Adrenal gland (tissue), 19 donors: ENCODE data around the gene TACC2. TPM values are rescaled to one million over a fixed set of nuclear protein-coding genes. Genes with fewer than 3 reads are reported as not detected.

ENCODE experiments used
- DNase-seq, 7 donors: peaks; one replicate each; pipeline ENCODE4 v3.0.0-alpha.2; 2019 to 2020
- H3K27ac ChIP-seq, 5 donors: fragments of 200-600 bp; sonication (generic) in 4 of 5; 1 replicate in 3 of 5; 2 replicates in 2 of 5; pipeline versions ENCODE4 v1.5.1 to v1.8.0; 2016 to 2020; ENCODE audit warnings: mild to moderate bottlenecking in 1 of 5
- H3K27me3 ChIP-seq: fragments of 200-600 bp; 2 replicates; pipeline ENCODE4 v1.8.0; 2021
- H3K36me3 ChIP-seq, 2 donors: fragments of 200-600 bp; replicated peaks in 1 of 2; 1 replicate in 1 of 2; 2 replicates in 1 of 2; pipeline versions ENCODE4 v1.5.1 to v1.8.0; 2018 to 2022
- H3K4me1 ChIP-seq, 2 donors: fragments of 200-600 bp; replicated peaks in 1 of 2; 1 replicate in 1 of 2; 2 replicates in 1 of 2; pipeline versions ENCODE4 v1.5.1 to v1.8.0; 2018 to 2021
- H3K4me3 ChIP-seq, 4 donors: fragments of 200-600 bp; sonication (generic) in 3 of 4; one replicate each; pipeline ENCODE4 v1.5.1; 2016 to 2018
- H3K9me3 ChIP-seq, 3 donors: fragments of 200-600 bp; sonication (generic) in 1 of 3; replicated peaks in 1 of 3; 1 replicate in 2 of 3; 2 replicates in 1 of 3; pipeline versions ENCODE4 v1.5.1 to v1.8.0; 2016 to 2021
- CTCF ChIP-seq, 6 experiments: fragments of 450-650 bp in 4 of 6; fragments of 200-600 bp in 2 of 6; sonication (generic) in 1 of 6; IDR thresholded peaks; 1 replicate in 5 of 6; 2 replicates in 1 of 6; pipeline versions ENCODE4 v1.5.1 to v1.8.0; 2016 to 2021; ENCODE audit warnings: antibody characterized with exemption in 6 of 6, mild to moderate bottlenecking in 2 of 6, moderate library complexity in 1 of 6
- POLR2A ChIP-seq, 2 donors: fragments of 450-650 bp; IDR thresholded peaks; one replicate each; pipeline ENCODE4 v1.6.1; 2017; ENCODE audit warnings: antibody characterized with exemption in 2 of 2, mild to moderate bottlenecking in 2 of 2, moderate library complexity in 1 of 2
- WGBS, 4 donors: extraction: QIAGEN DNeasy Blood & Tissue Kit in 2 of 4; methylation state at CpG; one replicate each; pipeline versions ENCODE4 v1.1.5 to v1.1.7; 2013 to 2017; 5-methylcytosine and 5-hydroxymethylcytosine counted together
- intact Hi-C, 2 donors: fragments of 100-400 bp; cut with DNase I; formaldehyde crosslinking; loops; one replicate each; pipeline versions ENCODE4 v1.14.1 to v1.15.0; 2022 to 2023
- long read RNA-seq, 10 donors: library from polyadenylated mRNA in 3 of 10; unstranded in 2 of 10; stranded (forward) in 1 of 10; transcript quantifications; one replicate each; pipeline ENCODE4 v2.0.0 and lab custom pipeline, GENCODE V29; 2021 to 2026
- polyA plus RNA-seq, 3 donors: library from polyadenylated mRNA; stranded (reverse); fragments of 200-250 nt in 2 of 3; fragments of 350-450 nt in 1 of 3; fragmentation: Illumina TruSeq in 1 of 3; extraction: RNeasy Lipid Tissue Mini Kit (QIAGEN cat#74804) in 1 of 3; gene quantifications; one replicate each; pipeline ENCODE4 v1.2.3, GENCODE V29; 2013 to 2014
- total RNA-seq, 9 donors: library from RNA; depleted of rRNA in 4 of 9; stranded (reverse); fragments of >200 nt in 4 of 9; fragments of 120-200 nt in 1 of 9; fragmentation: NEBNext Ultra II Directional in 1 of 9; extraction: Animal tissue kit (Norgen Biotek cat#: 25700) in 1 of 9; gene quantifications; one replicate each; pipeline versions ENCODE4 v1.1.0 to v1.2.4, GENCODE V29; 2013 to 2023
- donor health status: healthy with polysubstance abuse.
- donor health status: Bipolar disorder and iron deficiency.
- donor health status: DM: yes; HTN: yes; CAD: no.
- donor health status: DM: no; HTN: no; CAD: no.
- donor health status: DM: no; HTN: no; CAD: no.
- donor health status: DM: yes; HTN: yes; CAD: no.

Gene TACC2
- total RNA-seq (10 to 100 TPM; 11.3 to 27.8 (median 24.5) TPM), polyA plus RNA-seq (10 to 100 TPM; 28.9 to 45.7 (median 42.0) TPM)
- long read RNA-seq, donor 1, partial matches to known transcripts, result 0 of 1 reads
- long read RNA-seq, donor 1, other reads (novel, unspliced or antisense), result 0 of 1 reads
- long read RNA-seq, donor 2, partial matches to known transcripts, result 6 of 8 reads
- long read RNA-seq, donor 2, other reads (novel, unspliced or antisense), result 0 of 8 reads
- long read RNA-seq, donor 3, partial matches to known transcripts, result 0 of 1 reads
- long read RNA-seq, donor 3, other reads (novel, unspliced or antisense), result 0 of 1 reads
- long read RNA-seq, donor 4, partial matches to known transcripts, result 0 of 1 reads
- long read RNA-seq, donor 4, other reads (novel, unspliced or antisense), result 1 of 1 reads
- long read RNA-seq, donor 5, partial matches to known transcripts, result 0 of 24 reads
- long read RNA-seq, donor 5, other reads (novel, unspliced or antisense), result 20 of 24 reads
- long read RNA-seq, donor 6, partial matches to known transcripts, result 5 of 7 reads
- long read RNA-seq, donor 6, other reads (novel, unspliced or antisense), result 2 of 7 reads
- long read RNA-seq, donor 7, partial matches to known transcripts, result 7 of 7 reads
- long read RNA-seq, donor 7, other reads (novel, unspliced or antisense), result 0 of 7 reads
- long read RNA-seq, donor 8, partial matches to known transcripts, result 0 of 2 reads
- long read RNA-seq, donor 8, other reads (novel, unspliced or antisense), result 0 of 2 reads
- long read RNA-seq, donor 9, partial matches to known transcripts, result 0 of 1 reads
- long read RNA-seq, donor 9, other reads (novel, unspliced or antisense), result 0 of 1 reads
- long read RNA-seq, donor 10, result 0 reads

GRCh38 chr10:121988361-121989324 lies at the start of gene TACC2:
Gene TACC2 (plus strand): TSS chr10:121989163. CDS start chr10:122021982, 32,819 bp downstream.
- H3K4me1 ChIP-seq, result no peaks in the 10 kb centered on the region
- TF ChIP-seq CTCF (IDR thresholded peaks at IDR 0.05), result no peak
- no peak for TF ChIP-seq POLR2A (IDR thresholded peaks at IDR 0.05)
- H3K27ac ChIP-seq, result no peak within 1 kb of the TSS
- intact Hi-C loops, result no loop called here
- H3K9me3 ChIP-seq, result no peaks in the 10 kb centered on the region
- no peak for DNase-seq
- WGBS, 4 donors, result 80 to 89% (median 87%) methylated on average over 15 of the region's 15 CpGs
- no peaks in the 10 kb centered on the region for H3K27me3 ChIP-seq
- no peaks in the 10 kb centered on the region for H3K36me3 ChIP-seq
- no peak within 1 kb of the TSS for H3K4me3 ChIP-seq

GRCh38 chr10:121941532-121941931 lies 47.4 kb upstream of the TACC2 start:
- no peak for TF ChIP-seq POLR2A (IDR thresholded peaks at IDR 0.05)
- no peak for TF ChIP-seq CTCF (IDR thresholded peaks at IDR 0.05)
- no peaks in the 10 kb centered on the region for H3K36me3 ChIP-seq
- H3K4me3 ChIP-seq, result no peak overlapping the region
- no peak overlapping the region for H3K27ac ChIP-seq
- 70 to 90% (median 83%) methylated on average over 3 of the region's 3 CpGs for WGBS, 4 donors
- no peak for DNase-seq
- H3K4me1 ChIP-seq, result no peaks in the 10 kb centered on the region
- H3K9me3 ChIP-seq, result no peaks in the 10 kb centered on the region
- intact Hi-C loops, result no loop called here
- H3K27me3 ChIP-seq, result no peaks in the 10 kb centered on the region

GRCh38 chr10:121942749-121943416 lies 46.1 kb upstream of the TACC2 start:
- Histone ChIP-seq H3K4me3 (no peak overlapping the region), H3K27me3 (no peaks in the 10 kb centered on the region), H3K9me3 (no peaks in the 10 kb centered on the region), H3K27ac (no peak overlapping the region), H3K4me1 (no peaks in the 10 kb centered on the region), H3K36me3 (no peaks in the 10 kb centered on the region)
- intact Hi-C loops, result no loop called here
- WGBS, 4 donors, result 38 to 92% (median 85%) methylated on average over 2 of the region's 2 CpGs
- peak in 1 of 7 donors; percentile 13 for DNase-seq
- TF ChIP-seq CTCF (IDR thresholded peaks at IDR 0.05) (no peak), POLR2A (IDR thresholded peaks at IDR 0.05) (no peak)
